B cell (primary cell): ENCODE data around the gene PNLIPRP2.

Experiments
- CTCF ChIP-seq: fragments of 200-600 bp; IDR thresholded peaks from one replicate; pipeline ENCODE4 v1.8.0; 2022; ENCODE audit warnings: antibody characterized with exemption, mild to moderate bottlenecking
- EZH2 ChIP-seq: IDR thresholded peaks from 2 replicates; pipeline ENCODE4 v1.6.1; 2012; ENCODE audit warnings: borderline replicate concordance, low read depth, mild to moderate bottlenecking, moderate library complexity, low read length; ENCODE audit not compliant: insufficient read depth, poor library complexity, severe bottlenecking

- TF ChIP-seq CTCF: no peak
- no peak for TF ChIP-seq EZH2
Observed at GRCh38 chr10:116621934-116622655, 1.3 kb downstream of the PNLIPRP2 start.
